ENCODE data around the gene TRPT1. TPM values are rescaled to one million over a fixed set of nuclear protein-coding genes. Genes with fewer than 3 reads are reported as not detected.

The TRPT1 gene
- polyA plus RNA-seq, 2 of the 4 experiments (the other 2 are of a cell fraction): 18.6 to 28.5 TPM

DNA sequence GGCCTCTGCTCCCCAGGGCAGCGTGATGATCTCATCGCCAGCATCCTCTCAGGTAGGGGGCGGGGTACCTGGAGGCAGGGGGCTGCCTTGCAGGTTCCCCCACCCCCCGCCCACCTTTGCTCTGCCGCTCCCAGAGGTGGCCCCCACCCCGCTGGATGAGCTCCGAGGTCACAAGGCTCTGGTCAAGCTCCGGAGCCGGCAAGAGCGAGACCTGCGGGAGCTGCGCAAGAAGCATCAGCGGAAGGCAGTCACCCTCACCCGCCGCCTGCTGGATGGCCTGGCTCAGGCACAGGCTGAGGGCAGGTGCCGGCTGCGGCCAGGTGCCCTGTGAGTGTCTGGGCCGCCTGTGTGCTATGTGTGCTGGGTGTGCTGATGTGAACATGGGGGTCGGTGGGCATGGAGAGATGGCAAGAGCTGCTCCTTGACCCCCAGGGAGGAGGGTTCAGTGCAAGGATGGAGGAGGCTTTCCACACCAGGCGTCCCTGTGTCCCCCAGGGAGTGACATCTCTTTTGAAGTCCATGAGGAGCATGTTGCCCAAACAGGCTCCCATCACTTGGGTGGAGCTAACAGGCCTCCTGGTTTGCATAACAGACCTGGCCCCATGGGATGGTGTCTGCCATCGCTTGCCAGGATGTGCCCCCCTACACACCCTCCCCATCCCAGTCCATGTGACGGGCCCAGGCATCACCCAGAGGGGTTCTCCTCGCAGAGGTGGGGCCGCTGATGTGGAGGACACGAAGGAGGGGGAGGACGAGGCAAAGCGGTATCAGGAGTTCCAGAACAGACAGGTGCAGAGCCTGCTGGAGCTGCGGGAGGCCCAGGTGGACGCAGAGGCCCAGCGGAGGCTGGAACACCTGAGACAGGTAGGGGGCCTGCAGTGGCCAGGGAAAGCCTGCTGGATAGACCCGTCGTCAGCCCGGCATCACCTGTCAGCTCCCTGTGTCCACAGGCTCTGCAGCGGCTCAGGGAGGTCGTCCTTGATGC, 39.5 kb upstream of the TRPT1 start:
- Histone ChIP-seq H3K4me3 (no peak overlapping the region), H3K4me2 (no peak overlapping the region), H3K27ac (no peak overlapping the region), H3K9me3 (no peaks in the 10 kb centered on the region), H3K4me1 (peaks cover 14% of the 10 kb centered on the region)
- ATAC-seq (no peak), DNase-seq (ENCODE audit: low read depth in 1 of 2, low spot score in 1 of 2) (no peak), FAIRE-seq (no peak)
- no peak for TF ChIP-seq TP53 (CRISPR knock-in tag; IDR thresholded peaks at IDR 0.05)
- TF ChIP-seq CHD2 (IDR thresholded peaks at IDR 0.05; ENCODE audit: low read length, partially characterized antibody): no peak
- TF ChIP-seq, protein P1, sequence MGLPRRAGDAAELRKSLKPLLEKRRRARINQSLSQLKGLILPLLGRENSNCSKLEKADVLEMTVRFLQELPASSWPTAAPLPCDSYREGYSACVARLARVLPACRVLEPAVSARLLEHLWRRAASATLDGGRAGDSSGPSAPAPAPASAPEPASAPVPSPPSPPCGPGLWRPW (IDR thresholded peaks at IDR 0.05): no peak
- TF ChIP-seq KDM1A (IDR thresholded peaks at IDR 0.05; ENCODE audit: low read depth): no peak
- no peak for TF ChIP-seq ZFP36 (IDR thresholded peaks at IDR 0.05; ENCODE audit: borderline replicate concordance, partially characterized antibody)
- no peak for TF ChIP-seq FOXS1 (CRISPR knock-in tag; IDR thresholded peaks at IDR 0.05)
- no peak for TF ChIP-seq CEBPB (IDR thresholded peaks at IDR 0.05)
- no peak for TF ChIP-seq HDAC2 (IDR thresholded peaks at IDR 0.05)
- no peak for TF ChIP-seq GATA3 (IDR thresholded peaks at IDR 0.05; ENCODE audit: borderline replicate concordance)
- CTCF ChIA-PET: interaction anchor here (1.2 to 16.0 kb wide), 5 partner anchors 11 to 37 kb away, joined by 3 to 220 read pairs (median 5); partner anchors contain the start of genes CATSPERZ, ESRRA, PLCB3 and PPP1R14B
- WGBS (ENCODE audit: missing lambda C conversion rate): 89% methylated on average over 30 of the region's 35 CpGs
- POLR2A ChIA-PET: no interaction called here

DNA sequence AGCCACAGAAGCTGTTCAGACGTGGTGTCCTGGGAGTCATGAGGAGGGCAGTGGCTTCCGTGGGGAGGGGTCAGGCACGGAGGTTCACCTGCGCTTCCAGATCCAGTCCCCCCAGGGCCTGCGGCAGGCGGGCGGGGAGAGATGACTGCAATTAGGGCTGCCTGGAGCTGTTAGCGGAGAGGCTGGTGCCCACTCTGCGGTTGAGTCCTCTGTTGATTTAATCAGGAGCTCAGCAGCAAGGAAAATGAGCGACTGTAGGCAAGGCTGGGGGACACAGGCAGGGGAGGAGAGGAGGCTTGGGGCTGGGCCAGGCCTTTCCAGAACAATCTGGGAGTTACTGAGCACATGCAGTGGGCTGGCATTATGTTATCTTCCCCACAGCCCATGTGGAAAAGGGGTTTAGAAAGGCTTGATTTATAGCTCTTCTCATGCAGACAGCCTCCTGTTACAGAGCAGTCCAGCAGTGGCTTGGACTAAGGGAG, 38.4 kb upstream of the TRPT1 start:
- DNase-seq (ENCODE audit: low read depth in 1 of 2, low spot score in 1 of 2) (no peak), ATAC-seq (no peak), FAIRE-seq (no peak)
- CTCF ChIA-PET: interaction anchor here (1.1 to 16.0 kb wide), 6 partner anchors 12 to 91 kb away, joined by 3 to 220 read pairs (median 4); partner anchors contain the start of genes CATSPERZ, ESRRA, PLCB3 and PPP1R14B
- Histone ChIP-seq H3K4me2 (no peak overlapping the region), H3K9me3 (no peaks in the 10 kb centered on the region), H3K4me3 (no peak overlapping the region), H3K4me1 (peaks cover 14% of the 10 kb centered on the region), H3K27ac (no peak overlapping the region)
- POLR2A ChIA-PET: no interaction called here
- 91% methylated on average over 10 of the region's 10 CpGs for WGBS (ENCODE audit: missing lambda C conversion rate)
- TF ChIP-seq, protein P2, sequence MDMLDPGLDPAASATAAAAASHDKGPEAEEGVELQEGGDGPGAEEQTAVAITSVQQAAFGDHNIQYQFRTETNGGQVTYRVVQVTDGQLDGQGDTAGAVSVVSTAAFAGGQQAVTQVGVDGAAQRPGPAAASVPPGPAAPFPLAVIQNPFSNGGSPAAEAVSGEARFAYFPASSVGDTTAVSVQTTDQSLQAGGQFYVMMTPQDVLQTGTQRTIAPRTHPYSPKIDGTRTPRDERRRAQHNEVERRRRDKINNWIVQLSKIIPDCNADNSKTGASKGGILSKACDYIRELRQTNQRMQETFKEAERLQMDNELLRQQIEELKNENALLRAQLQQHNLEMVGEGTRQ (IDR thresholded peaks at IDR 0.05): no peak
- TF ChIP-seq, protein P3, sequence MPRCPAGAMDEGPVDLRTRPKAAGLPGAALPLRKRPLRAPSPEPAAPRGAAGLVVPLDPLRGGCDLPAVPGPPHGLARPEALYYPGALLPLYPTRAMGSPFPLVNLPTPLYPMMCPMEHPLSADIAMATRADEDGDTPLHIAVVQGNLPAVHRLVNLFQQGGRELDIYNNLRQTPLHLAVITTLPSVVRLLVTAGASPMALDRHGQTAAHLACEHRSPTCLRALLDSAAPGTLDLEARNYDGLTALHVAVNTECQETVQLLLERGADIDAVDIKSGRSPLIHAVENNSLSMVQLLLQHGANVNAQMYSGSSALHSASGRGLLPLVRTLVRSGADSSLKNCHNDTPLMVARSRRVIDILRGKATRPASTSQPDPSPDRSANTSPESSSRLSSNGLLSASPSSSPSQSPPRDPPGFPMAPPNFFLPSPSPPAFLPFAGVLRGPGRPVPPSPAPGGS (IDR thresholded peaks at IDR 0.05): no peak
- TF ChIP-seq EP300 (IDR thresholded peaks at IDR 0.05) (no peak), ZFP36 (IDR thresholded peaks at IDR 0.05; ENCODE audit: borderline replicate concordance, partially characterized antibody) (no peak), CEBPB (IDR thresholded peaks at IDR 0.05) (no peak)
- TF ChIP-seq, protein P4, sequence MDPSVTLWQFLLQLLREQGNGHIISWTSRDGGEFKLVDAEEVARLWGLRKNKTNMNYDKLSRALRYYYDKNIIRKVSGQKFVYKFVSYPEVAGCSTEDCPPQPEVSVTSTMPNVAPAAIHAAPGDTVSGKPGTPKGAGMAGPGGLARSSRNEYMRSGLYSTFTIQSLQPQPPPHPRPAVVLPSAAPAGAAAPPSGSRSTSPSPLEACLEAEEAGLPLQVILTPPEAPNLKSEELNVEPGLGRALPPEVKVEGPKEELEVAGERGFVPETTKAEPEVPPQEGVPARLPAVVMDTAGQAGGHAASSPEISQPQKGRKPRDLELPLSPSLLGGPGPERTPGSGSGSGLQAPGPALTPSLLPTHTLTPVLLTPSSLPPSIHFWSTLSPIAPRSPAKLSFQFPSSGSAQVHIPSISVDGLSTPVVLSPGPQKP (IDR thresholded peaks at IDR 0.05; ENCODE audit: low read depth, low read length): no peak

DNA sequence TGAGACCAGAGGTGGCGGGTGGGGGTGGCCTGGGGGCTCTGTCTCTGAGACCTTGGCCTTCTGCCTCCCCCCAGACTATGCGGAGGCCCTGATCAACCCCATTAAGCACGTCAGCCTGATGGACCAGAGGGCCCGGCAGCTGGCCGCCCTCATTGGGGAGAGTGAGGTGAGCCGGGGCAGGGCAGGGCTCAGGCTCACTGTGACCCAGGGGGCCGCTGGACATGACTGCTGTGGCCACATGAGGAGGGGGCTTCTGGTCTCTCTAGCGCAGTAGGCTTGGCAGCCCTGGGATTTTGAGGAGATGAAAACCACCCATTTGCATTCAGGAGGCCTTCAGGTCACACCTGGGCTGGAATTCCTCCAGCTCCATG, 37.9 kb upstream of the TRPT1 start:
- Histone ChIP-seq H3K4me2 (no peak overlapping the region), H3K27ac (no peak overlapping the region), H3K9me3 (no peaks in the 10 kb centered on the region), H3K4me1 (peaks cover 13% of the 10 kb centered on the region), H3K4me3 (no peak overlapping the region)
- ChIA-PET POLR2A (interaction anchor here (1.7 kb wide), 1 partner anchor 41 kb away, joined by 6 read pairs; no protein-coding TSS in a partner anchor), CTCF (interaction anchor here (1.0 to 16.0 kb wide), 7 partner anchors 8 to 91 kb away, joined by 3 to 220 read pairs (median 4); partner anchors contain the start of genes CATSPERZ, ESRRA, PLCB3 and PPP1R14B)
- no peak for TF ChIP-seq EP300 (IDR thresholded peaks at IDR 0.05)
- TF ChIP-seq EHF (CRISPR knock-in tag; IDR thresholded peaks at IDR 0.05): no peak
- TF ChIP-seq, protein P1 (IDR thresholded peaks at IDR 0.05): no peak
- TF ChIP-seq FOXS1 (CRISPR knock-in tag; IDR thresholded peaks at IDR 0.05): no peak
- TF ChIP-seq, protein P5, sequence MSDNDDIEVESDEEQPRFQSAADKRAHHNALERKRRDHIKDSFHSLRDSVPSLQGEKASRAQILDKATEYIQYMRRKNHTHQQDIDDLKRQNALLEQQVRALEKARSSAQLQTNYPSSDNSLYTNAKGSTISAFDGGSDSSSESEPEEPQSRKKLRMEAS (IDR thresholded peaks at IDR 0.05): no peak
- no peak for TF ChIP-seq KDM5A (IDR thresholded peaks at IDR 0.05)
- no peak for TF ChIP-seq MYC (IDR thresholded peaks at IDR 0.05; ENCODE audit: borderline replicate concordance, low read length)
- TF ChIP-seq, protein P6, sequence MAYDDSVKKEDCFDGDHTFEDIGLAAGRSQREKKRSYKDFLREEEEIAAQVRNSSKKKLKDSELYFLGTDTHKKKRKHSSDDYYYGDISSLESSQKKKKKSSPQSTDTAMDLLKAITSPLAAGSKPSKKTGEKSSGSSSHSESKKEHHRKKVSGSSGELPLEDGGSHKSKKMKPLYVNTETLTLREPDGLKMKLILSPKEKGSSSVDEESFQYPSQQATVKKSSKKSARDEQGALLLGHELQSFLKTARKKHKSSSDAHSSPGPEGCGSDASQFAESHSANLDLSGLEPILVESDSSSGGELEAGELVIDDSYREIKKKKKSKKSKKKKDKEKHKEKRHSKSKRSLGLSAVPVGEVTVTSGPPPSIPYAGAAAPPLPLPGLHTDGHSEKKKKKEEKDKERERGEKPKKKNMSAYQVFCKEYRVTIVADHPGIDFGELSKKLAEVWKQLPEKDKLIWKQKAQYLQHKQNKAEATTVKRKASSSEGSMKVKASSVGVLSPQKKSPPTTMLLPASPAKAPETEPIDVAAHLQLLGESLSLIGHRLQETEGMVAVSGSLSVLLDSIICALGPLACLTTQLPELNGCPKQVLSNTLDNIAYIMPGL (CRISPR knock-in tag; IDR thresholded peaks at IDR 0.05; ENCODE audit: borderline replicate concordance): no peak
- TF ChIP-seq EHMT2 (IDR thresholded peaks at IDR 0.05; ENCODE audit: low read depth): no peak
- TF ChIP-seq, protein P7, sequence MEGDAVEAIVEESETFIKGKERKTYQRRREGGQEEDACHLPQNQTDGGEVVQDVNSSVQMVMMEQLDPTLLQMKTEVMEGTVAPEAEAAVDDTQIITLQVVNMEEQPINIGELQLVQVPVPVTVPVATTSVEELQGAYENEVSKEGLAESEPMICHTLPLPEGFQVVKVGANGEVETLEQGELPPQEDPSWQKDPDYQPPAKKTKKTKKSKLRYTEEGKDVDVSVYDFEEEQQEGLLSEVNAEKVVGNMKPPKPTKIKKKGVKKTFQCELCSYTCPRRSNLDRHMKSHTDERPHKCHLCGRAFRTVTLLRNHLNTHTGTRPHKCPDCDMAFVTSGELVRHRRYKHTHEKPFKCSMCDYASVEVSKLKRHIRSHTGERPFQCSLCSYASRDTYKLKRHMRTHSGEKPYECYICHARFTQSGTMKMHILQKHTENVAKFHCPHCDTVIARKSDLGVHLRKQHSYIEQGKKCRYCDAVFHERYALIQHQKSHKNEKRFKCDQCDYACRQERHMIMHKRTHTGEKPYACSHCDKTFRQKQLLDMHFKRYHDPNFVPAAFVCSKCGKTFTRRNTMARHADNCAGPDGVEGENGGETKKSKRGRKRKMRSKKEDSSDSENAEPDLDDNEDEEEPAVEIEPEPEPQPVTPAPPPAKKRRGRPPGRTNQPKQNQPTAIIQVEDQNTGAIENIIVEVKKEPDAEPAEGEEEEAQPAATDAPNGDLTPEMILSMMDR (IDR thresholded peaks at IDR 0.05): no peak
- 89% methylated on average over 7 of the region's 8 CpGs for WGBS (ENCODE audit: missing lambda C conversion rate)
- no peak for FAIRE-seq
- DNase-seq (ENCODE audit: low read depth in 1 of 2, low spot score in 1 of 2): no peak
- ATAC-seq: no peak

Data from A549 (cell line).